Neutrophil (primary cell): ENCODE results near the gene TBC1D8.

Source experiments
- H3K27ac ChIP-seq: fragments of 200-600 bp; sonication (generic); 2 replicates; pipeline ENCODE4 v1.5.1; 2016; ENCODE audit warnings: mild to moderate bottlenecking, moderate library complexity
- H3K27me3 ChIP-seq: fragments of 200-600 bp; sonication (generic); 2 replicates; pipeline ENCODE4 v1.6.0; 2016; ENCODE audit warnings: mild to moderate bottlenecking
- H3K36me3 ChIP-seq: fragments of 200-600 bp; sonication (generic); 2 replicates; pipeline ENCODE4 v1.5.1; 2017
- H3K4me1 ChIP-seq, 2 experiments: fragments of 200-600 bp in 1 of 2; sonication (generic) in 1 of 2; 1 replicate in 1 of 2; 2 replicates in 1 of 2; pipeline versions ENCODE4 v1.5.1 to v1.6.1; 2013 to 2016; ENCODE audit warnings: low read depth in 1 of 2, low read length in 1 of 2, mild to moderate bottlenecking in 1 of 2, moderate library complexity in 1 of 2; ENCODE audit not compliant: control insufficient read depth in 1 of 2, insufficient read depth in 1 of 2
- H3K4me3 ChIP-seq, 2 experiments: fragments of 200-600 bp in 1 of 2; sonication (generic) in 1 of 2; 1 replicate in 1 of 2; 2 replicates in 1 of 2; pipeline ENCODE4 v1.5.1; 2013 to 2016; ENCODE audit warnings: low read depth in 1 of 2, low read length in 1 of 2, mild to moderate bottlenecking in 1 of 2, moderate library complexity in 1 of 2
- H3K9me3 ChIP-seq: fragments of 200-600 bp; sonication (generic); 2 replicates; pipeline ENCODE4 v1.5.1; 2016
- TF ChIP-seq, protein P1 (sequence below): fragments of 200-600 bp; sonication (generic); IDR thresholded peaks from 2 replicates; pipeline ENCODE4 v1.5.1; 2016; ENCODE audit warnings: antibody characterized with exemption

TBC1D8 gene

GRCh38 chr2:101026923-101027469 lies 124.2 kb downstream of the TBC1D8 start:
- Histone ChIP-seq H3K4me3 (no peak overlapping the region), H3K9me3 (no peaks in the 10 kb centered on the region), H3K27me3 (no peaks in the 10 kb centered on the region), H3K27ac (no peak overlapping the region), H3K4me1 (peaks cover 5 to 6% of the 10 kb centered on the region in 2 experiments), H3K36me3 (peaks cover 78% of the 10 kb centered on the region)
- TF ChIP-seq, protein P1, sequence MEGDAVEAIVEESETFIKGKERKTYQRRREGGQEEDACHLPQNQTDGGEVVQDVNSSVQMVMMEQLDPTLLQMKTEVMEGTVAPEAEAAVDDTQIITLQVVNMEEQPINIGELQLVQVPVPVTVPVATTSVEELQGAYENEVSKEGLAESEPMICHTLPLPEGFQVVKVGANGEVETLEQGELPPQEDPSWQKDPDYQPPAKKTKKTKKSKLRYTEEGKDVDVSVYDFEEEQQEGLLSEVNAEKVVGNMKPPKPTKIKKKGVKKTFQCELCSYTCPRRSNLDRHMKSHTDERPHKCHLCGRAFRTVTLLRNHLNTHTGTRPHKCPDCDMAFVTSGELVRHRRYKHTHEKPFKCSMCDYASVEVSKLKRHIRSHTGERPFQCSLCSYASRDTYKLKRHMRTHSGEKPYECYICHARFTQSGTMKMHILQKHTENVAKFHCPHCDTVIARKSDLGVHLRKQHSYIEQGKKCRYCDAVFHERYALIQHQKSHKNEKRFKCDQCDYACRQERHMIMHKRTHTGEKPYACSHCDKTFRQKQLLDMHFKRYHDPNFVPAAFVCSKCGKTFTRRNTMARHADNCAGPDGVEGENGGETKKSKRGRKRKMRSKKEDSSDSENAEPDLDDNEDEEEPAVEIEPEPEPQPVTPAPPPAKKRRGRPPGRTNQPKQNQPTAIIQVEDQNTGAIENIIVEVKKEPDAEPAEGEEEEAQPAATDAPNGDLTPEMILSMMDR, result no peak

DNA sequence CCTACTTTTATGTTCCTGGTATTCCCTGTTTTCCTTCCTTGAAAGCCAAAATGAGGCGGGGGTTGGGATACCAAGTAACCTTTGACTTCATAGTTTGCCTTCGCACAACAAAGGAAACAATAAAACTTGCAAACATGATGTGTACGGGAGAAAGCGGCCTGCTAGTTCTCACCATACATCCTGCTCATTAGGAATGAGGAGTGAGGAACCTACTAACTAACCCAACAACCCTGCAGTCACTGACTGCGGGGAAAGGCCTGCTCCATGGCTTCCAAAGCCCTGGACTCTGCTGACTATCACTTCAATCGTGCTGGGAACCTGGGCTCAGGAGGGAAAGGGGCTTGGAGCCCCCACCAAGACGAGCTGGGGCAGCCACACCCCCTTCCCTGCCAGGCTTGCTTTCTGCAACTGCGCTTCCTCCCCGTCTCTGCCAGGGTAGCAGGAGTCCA lies 124.9 kb downstream of the TBC1D8 start:
- Histone ChIP-seq H3K27me3 (no peaks in the 10 kb centered on the region), H3K4me1 (peaks cover 5% of the 10 kb centered on the region in 2 experiments), H3K36me3 (peaks cover 78% of the 10 kb centered on the region), H3K9me3 (no peaks in the 10 kb centered on the region), H3K4me3 (no peak overlapping the region), H3K27ac (no peak overlapping the region)
- TF ChIP-seq, protein P1, result no peak

GRCh38 chr2:101025561-101025960 lies 125.6 kb downstream of the TBC1D8 start:
- no peaks in the 10 kb centered on the region for H3K27me3 ChIP-seq
- TF ChIP-seq, protein P1, result no peak
- no peak overlapping the region for H3K4me3 ChIP-seq
- no peaks in the 10 kb centered on the region for H3K9me3 ChIP-seq
- H3K27ac ChIP-seq, result no peak overlapping the region
- H3K4me1 ChIP-seq, result no peaks in the 10 kb centered on the region
- H3K36me3 ChIP-seq, result peaks cover 84% of the 10 kb centered on the region

GRCh38 chr2:101023327-101024107 lies 127.7 kb downstream of the TBC1D8 start:
- H3K9me3 ChIP-seq, result no peaks in the 10 kb centered on the region
- H3K4me3 ChIP-seq, result no peak overlapping the region
- H3K4me1 ChIP-seq, result no peaks in the 10 kb centered on the region
- H3K27me3 ChIP-seq, result no peaks in the 10 kb centered on the region
- peaks cover 92% of the 10 kb centered on the region for H3K36me3 ChIP-seq
- no peak overlapping the region for H3K27ac ChIP-seq
- TF ChIP-seq, protein P1, result no peak

GRCh38 chr2:101022221-101022620 lies 129.0 kb downstream of the TBC1D8 start:
- Histone ChIP-seq H3K27ac (no peak overlapping the region), H3K36me3 (peaks cover 82% of the 10 kb centered on the region), H3K9me3 (no peaks in the 10 kb centered on the region), H3K4me1 (no peaks in the 10 kb centered on the region), H3K4me3 (no peak overlapping the region), H3K27me3 (no peaks in the 10 kb centered on the region)
- TF ChIP-seq, protein P1, result no peak
